Measurements from ENCODE around the gene CPLANE2.

CPLANE2 gene

GRCh38 chr1:16276302-16277030 is 39.5 kb upstream of the CPLANE2 start:
- Histone ChIP-seq H2BK12ac (ENCODE audit: low read length in 2 of 2) (no peak overlapping the region), H3K79me1 (replicated peaks; ENCODE audit: low read length, poor library complexity, severe bottlenecking) (peaks cover 26% of the 10 kb centered on the region)
- WGBS, result 100% methylated on average over 2 of the region's 6 CpGs

GRCh38 chr1:16275591-16275990 is 38.6 kb upstream of the CPLANE2 start:
- H3K14ac ChIP-seq (ENCODE audit: low read length in 2 of 2), result no peak overlapping the region
- H3K9ac ChIP-seq (ENCODE audit: low read length), result no peak overlapping the region
- DNase-seq, result no peak
- H2BK12ac ChIP-seq (ENCODE audit: low read length in 2 of 2), result no peak overlapping the region
- H3K4me2 ChIP-seq (ENCODE audit: low read length, poor library complexity, severe bottlenecking), result no peak overlapping the region
- H3K27me3 ChIP-seq (ENCODE audit: control insufficient read depth in 1 of 2, insufficient read depth in 1 of 2, low read length in 2 of 2), result no peaks in the 10 kb centered on the region
- no peak overlapping the region for H4K8ac ChIP-seq (ENCODE audit: low read length)
- peaks cover 3 to 17% of the 10 kb centered on the region in 2 experiments for H3K36me3 ChIP-seq (ENCODE audit: control insufficient read depth in 1 of 2, insufficient read depth in 2 of 2, low read depth in 1 of 2, low read length in 2 of 2)
- no peak overlapping the region for H3K18ac ChIP-seq (ENCODE audit: low read depth in 1 of 2, low read length in 2 of 2)
- no peak overlapping the region for H3K23ac ChIP-seq (ENCODE audit: low read length in 2 of 2)
- H2BK15ac ChIP-seq (ENCODE audit: low read depth, poor library complexity, severe bottlenecking), result no peak overlapping the region
- H3K9me3 ChIP-seq (ENCODE audit: control insufficient read depth, low read length), result no peaks in the 10 kb centered on the region
- no peak overlapping the region for H3K27ac ChIP-seq (ENCODE audit: low read length, poor library complexity, severe bottlenecking)
- no peak overlapping the region for H2AFZ ChIP-seq (ENCODE audit: low read depth, low read length)
- no peak overlapping the region for H2AK5ac ChIP-seq (ENCODE audit: low read length, severe bottlenecking)
- H4K91ac ChIP-seq (ENCODE audit: low read length), result no peak overlapping the region
- H3K79me1 ChIP-seq (replicated peaks; ENCODE audit: low read length, poor library complexity, severe bottlenecking), result peaks cover 26% of the 10 kb centered on the region
- H3K4me1 ChIP-seq (ENCODE audit: control insufficient read depth, insufficient read depth, low read depth, low read length), result peaks cover 2% of the 10 kb centered on the region
- H2BK5ac ChIP-seq (ENCODE audit: low read depth, low read length, poor library complexity, severe bottlenecking), result no peak overlapping the region
- no peak overlapping the region for H2BK120ac ChIP-seq (ENCODE audit: low read depth, low read length)
- no peak overlapping the region for H3K4me3 ChIP-seq (ENCODE audit: insufficient read depth in 1 of 2, low read depth in 1 of 2, low read length in 2 of 2)
- no peak overlapping the region for H3K4ac ChIP-seq (ENCODE audit: low read depth in 1 of 2, low read length in 2 of 2)
- 93% methylated on average over 6 of the region's 7 CpGs for WGBS

More at GRCh38 chr1:16276302-16277030, 39.5 kb upstream of the CPLANE2 start:
- peak overlapping the region; percentile 5 for H2BK120ac ChIP-seq (ENCODE audit: low read depth, low read length)
- no peak overlapping the region for H3K4me2 ChIP-seq (ENCODE audit: low read length, poor library complexity, severe bottlenecking)
- no peak overlapping the region for H3K4me3 ChIP-seq (ENCODE audit: insufficient read depth in 1 of 2, low read depth in 1 of 2, low read length in 2 of 2)
- no peak overlapping the region for H2AFZ ChIP-seq (ENCODE audit: low read depth, low read length)
- no peaks in the 10 kb centered on the region for H3K4me1 ChIP-seq (ENCODE audit: control insufficient read depth, insufficient read depth, low read depth, low read length)
- H2BK5ac ChIP-seq (ENCODE audit: low read depth, low read length, poor library complexity, severe bottlenecking), result no peak overlapping the region
- no peak overlapping the region for H3K23ac ChIP-seq (ENCODE audit: low read length in 2 of 2)
- peaks cover 3 to 15% of the 10 kb centered on the region in 2 experiments for H3K36me3 ChIP-seq (ENCODE audit: control insufficient read depth in 1 of 2, insufficient read depth in 2 of 2, low read depth in 1 of 2, low read length in 2 of 2)
- H2AK5ac ChIP-seq (ENCODE audit: low read length, severe bottlenecking), result no peak overlapping the region
- H3K4ac ChIP-seq (ENCODE audit: low read depth in 1 of 2, low read length in 2 of 2), result no peak overlapping the region
- H3K27ac ChIP-seq (ENCODE audit: low read length, poor library complexity, severe bottlenecking), result no peak overlapping the region
- no peaks in the 10 kb centered on the region for H3K27me3 ChIP-seq (ENCODE audit: control insufficient read depth in 1 of 2, insufficient read depth in 1 of 2, low read length in 2 of 2)
- H3K9me3 ChIP-seq (ENCODE audit: control insufficient read depth, low read length), result no peaks in the 10 kb centered on the region
- H4K91ac ChIP-seq (ENCODE audit: low read length), result no peak overlapping the region
- H4K8ac ChIP-seq (ENCODE audit: low read length), result no peak overlapping the region
- H3K18ac ChIP-seq (ENCODE audit: low read depth in 1 of 2, low read length in 2 of 2), result no peak overlapping the region
- H2BK15ac ChIP-seq (ENCODE audit: low read depth, poor library complexity, severe bottlenecking), result no peak overlapping the region
- H3K9ac ChIP-seq (ENCODE audit: low read length), result no peak overlapping the region
- no peak overlapping the region for H3K14ac ChIP-seq (ENCODE audit: low read length in 2 of 2)
- no peak for DNase-seq

- H3K79me1 ChIP-seq (replicated peaks; ENCODE audit: low read length, poor library complexity, severe bottlenecking), result peaks cover 17% of the 10 kb centered on the region
- no peak overlapping the region for H3K18ac ChIP-seq (ENCODE audit: low read depth in 1 of 2, low read length in 2 of 2)
- no peak overlapping the region for H2AFZ ChIP-seq (ENCODE audit: low read depth, low read length)
- H2BK120ac ChIP-seq (ENCODE audit: low read depth, low read length), result no peak overlapping the region
- no peak overlapping the region for H4K8ac ChIP-seq (ENCODE audit: low read length)
- no peaks in the 10 kb centered on the region for H3K9me3 ChIP-seq (ENCODE audit: control insufficient read depth, low read length)
- no peak overlapping the region for H4K91ac ChIP-seq (ENCODE audit: low read length)
- no peak overlapping the region for H3K23ac ChIP-seq (ENCODE audit: low read length in 2 of 2)
- H3K27me3 ChIP-seq (ENCODE audit: control insufficient read depth in 1 of 2, insufficient read depth in 1 of 2, low read length in 2 of 2), result no peaks in the 10 kb centered on the region
- H3K9ac ChIP-seq (ENCODE audit: low read length), result no peak overlapping the region
- H2BK15ac ChIP-seq (ENCODE audit: low read depth, poor library complexity, severe bottlenecking), result no peak overlapping the region
- peaks cover 5% of the 10 kb centered on the region for H3K4me1 ChIP-seq (ENCODE audit: control insufficient read depth, insufficient read depth, low read depth, low read length)
- H3K4ac ChIP-seq (ENCODE audit: low read depth in 1 of 2, low read length in 2 of 2), result no peak overlapping the region
- no peak overlapping the region for H2AK5ac ChIP-seq (ENCODE audit: low read length, severe bottlenecking)
- DNase-seq, result no peak
- no peak overlapping the region for H2BK5ac ChIP-seq (ENCODE audit: low read depth, low read length, poor library complexity, severe bottlenecking)
- H2BK12ac ChIP-seq (ENCODE audit: low read length in 2 of 2), result no peak overlapping the region
- no peak overlapping the region for H3K4me3 ChIP-seq (ENCODE audit: insufficient read depth in 1 of 2, low read depth in 1 of 2, low read length in 2 of 2)
- no peak overlapping the region for H3K14ac ChIP-seq (ENCODE audit: low read length in 2 of 2)
- H3K27ac ChIP-seq (ENCODE audit: low read length, poor library complexity, severe bottlenecking), result no peak overlapping the region
- no peak overlapping the region for H3K4me2 ChIP-seq (ENCODE audit: low read length, poor library complexity, severe bottlenecking)
- H3K36me3 ChIP-seq (ENCODE audit: control insufficient read depth in 1 of 2, insufficient read depth in 2 of 2, low read depth in 1 of 2, low read length in 2 of 2), result peaks cover 0 to 4% of the 10 kb centered on the region in 2 experiments
Measured at GRCh38 chr1:16267690-16268180, 30.8 kb upstream of the CPLANE2 start.

- H3K36me3 ChIP-seq (ENCODE audit: control insufficient read depth in 1 of 2, insufficient read depth in 2 of 2, low read depth in 1 of 2, low read length in 2 of 2), result peaks cover 4 to 6% of the 10 kb centered on the region in 2 experiments
- no peak overlapping the region for H2BK120ac ChIP-seq (ENCODE audit: low read depth, low read length)
- H3K79me1 ChIP-seq (replicated peaks; ENCODE audit: low read length, poor library complexity, severe bottlenecking), result peaks cover 20% of the 10 kb centered on the region
- H3K4ac ChIP-seq (ENCODE audit: low read depth in 1 of 2, low read length in 2 of 2), result no peak overlapping the region
- H2AFZ ChIP-seq (ENCODE audit: low read depth, low read length), result no peak overlapping the region
- no peak overlapping the region for H3K4me3 ChIP-seq (ENCODE audit: insufficient read depth in 1 of 2, low read depth in 1 of 2, low read length in 2 of 2)
- 90% methylated on average over 2 of the region's 4 CpGs for WGBS
- H3K9me3 ChIP-seq (ENCODE audit: control insufficient read depth, low read length), result no peaks in the 10 kb centered on the region
- H3K14ac ChIP-seq (ENCODE audit: low read length in 2 of 2), result no peak overlapping the region
- H2BK15ac ChIP-seq (ENCODE audit: low read depth, poor library complexity, severe bottlenecking), result no peak overlapping the region
- H3K9ac ChIP-seq (ENCODE audit: low read length), result no peak overlapping the region
- H3K27ac ChIP-seq (ENCODE audit: low read length, poor library complexity, severe bottlenecking), result no peak overlapping the region
- H3K4me2 ChIP-seq (ENCODE audit: low read length, poor library complexity, severe bottlenecking), result no peak overlapping the region
- peaks cover 9% of the 10 kb centered on the region for H3K4me1 ChIP-seq (ENCODE audit: control insufficient read depth, insufficient read depth, low read depth, low read length)
- no peak overlapping the region for H3K18ac ChIP-seq (ENCODE audit: low read depth in 1 of 2, low read length in 2 of 2)
- no peak overlapping the region for H2BK12ac ChIP-seq (ENCODE audit: low read length in 2 of 2)
- H3K27me3 ChIP-seq (ENCODE audit: control insufficient read depth in 1 of 2, insufficient read depth in 1 of 2, low read length in 2 of 2), result no peaks in the 10 kb centered on the region
- H3K23ac ChIP-seq (ENCODE audit: low read length in 2 of 2), result no peak overlapping the region
- H2BK5ac ChIP-seq (ENCODE audit: low read depth, low read length, poor library complexity, severe bottlenecking), result no peak overlapping the region
- no peak overlapping the region for H4K91ac ChIP-seq (ENCODE audit: low read length)
- no peak overlapping the region for H4K8ac ChIP-seq (ENCODE audit: low read length)
- peak overlapping the region; percentile 3 for H2AK5ac ChIP-seq (ENCODE audit: low read length, severe bottlenecking)
- DNase-seq, result peak; percentile 29
Measured at GRCh38 chr1:16266411-16267118, 29.6 kb upstream of the CPLANE2 start.

Data from mesenchymal stem cell (in vitro differentiated cells and primary cell).